Stimulated activated CD4-positive, alpha-beta T cell treated with anti-CD3 and anti-CD28 coated beads, Interleukin-2, amount 100 ng/mL, for 24 hours (primary cell): ENCODE measurements around the gene COMMD2.

Experiments
- DNase-seq, 2 donors: peaks; one replicate each; pipeline ENCODE4 v3.0.0-alpha.2; 2020

Gene COMMD2

DNA sequence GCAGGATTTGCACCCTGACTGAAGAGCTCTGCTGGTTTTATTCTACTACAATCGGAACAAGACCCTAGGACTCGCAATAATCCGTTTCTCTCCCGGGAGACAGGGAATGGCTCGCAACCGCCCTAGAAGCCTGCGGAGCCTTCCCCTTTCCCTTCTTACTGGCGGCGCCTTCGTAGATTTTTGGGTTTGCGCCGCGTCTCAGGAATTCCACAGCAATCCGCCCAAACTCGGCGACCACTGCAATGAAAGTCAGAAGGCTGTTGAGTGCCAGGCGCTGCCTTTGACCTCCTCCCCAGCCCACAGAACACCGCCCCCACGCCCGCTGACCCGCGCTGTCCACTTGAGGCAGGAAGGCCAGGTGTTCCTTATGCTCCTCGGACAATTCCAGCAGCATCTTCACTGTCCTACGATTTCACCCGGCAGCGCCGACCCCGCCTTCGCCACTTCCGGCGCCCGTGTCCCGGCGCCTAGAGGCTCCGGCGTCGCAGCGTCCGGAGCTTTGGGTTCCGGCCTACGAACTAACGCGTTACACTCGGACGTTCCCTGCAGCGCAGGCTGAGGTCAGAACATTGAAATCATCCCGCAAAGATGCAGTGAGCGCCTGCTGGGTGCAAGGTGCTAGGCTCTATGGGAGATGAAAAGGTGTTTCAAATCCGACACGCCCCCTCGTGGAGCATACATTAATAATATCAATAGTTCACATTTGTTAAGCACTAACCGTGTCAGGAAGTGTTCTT is at the start of gene COMMD2:
COMMD2 (minus strand) TSS at position 439 of the 737 bp plus-strand sequence; CDS start at position 394, 45 bp downstream.
- DNase-seq = peak; percentile 78

GRCh38 chr3:149801639-149802038 is 49.4 kb upstream of the COMMD2 start:
- DNase-seq = no peak

- no peak for DNase-seq
Measured at GRCh38 chr3:149801195-149801594, 48.9 kb upstream of the COMMD2 start.

- no peak for DNase-seq
Measured at GRCh38 chr3:149800693-149801092, 48.4 kb upstream of the COMMD2 start.

DNA sequence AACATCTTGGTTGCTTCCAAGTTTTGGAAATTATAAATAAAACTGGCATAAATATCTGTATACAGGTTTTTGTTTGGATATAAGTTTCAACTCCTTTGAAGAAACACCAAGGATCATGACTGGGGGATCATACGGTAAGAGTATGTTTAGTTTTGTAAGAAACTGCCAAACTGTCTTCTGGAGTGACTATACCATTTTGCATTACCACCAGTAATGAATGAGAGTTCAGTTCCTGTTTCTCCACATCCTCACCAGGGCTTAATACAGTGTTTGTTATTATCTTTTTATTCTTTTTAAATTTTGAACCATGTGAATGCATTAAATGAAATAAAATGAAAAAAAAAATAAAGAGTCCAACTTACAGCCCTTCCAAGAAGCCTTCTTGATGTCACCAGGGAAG is 43.7 kb upstream of the COMMD2 start:
- no peak for DNase-seq

DNA sequence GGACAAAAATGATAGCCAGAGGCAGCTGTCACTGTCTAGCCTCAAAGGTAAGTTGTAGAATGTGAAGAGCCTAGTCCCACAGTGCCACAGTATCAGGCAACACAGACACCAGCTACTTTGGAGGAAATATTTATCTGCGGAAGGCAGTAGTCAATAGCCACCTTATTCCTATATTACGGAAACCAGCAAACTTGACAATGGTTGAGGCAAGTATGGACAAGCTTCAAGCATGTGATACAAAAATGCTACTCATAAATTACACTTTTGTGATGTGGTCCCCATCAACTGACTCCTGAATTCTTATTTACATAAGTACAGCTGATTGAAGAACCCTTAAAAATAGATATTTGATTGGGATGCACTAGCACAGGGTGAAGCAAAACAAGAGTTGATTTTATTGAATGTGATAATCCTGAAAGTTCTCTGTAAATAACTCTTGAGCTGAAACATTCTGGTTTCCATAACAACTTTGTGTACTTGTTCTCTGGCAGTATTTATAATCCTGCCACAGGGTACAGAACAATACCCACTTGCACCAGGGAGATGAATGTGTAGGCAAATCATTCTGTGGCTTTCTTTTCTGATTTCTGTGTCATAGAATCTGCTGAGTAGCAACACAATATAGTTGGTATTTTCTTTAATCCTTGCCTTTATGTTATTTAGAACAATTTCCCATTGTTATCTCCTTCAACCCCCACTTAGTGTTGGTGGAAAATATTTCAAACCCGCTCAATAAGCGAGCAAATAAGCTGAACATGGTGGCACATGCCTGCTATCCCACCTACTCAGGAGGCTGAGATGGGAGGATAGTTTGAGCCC is 40.4 kb upstream of the COMMD2 start, which contains the start of gene ANKUB1:
ANKUB1 (minus strand) TSS at position 103 of the 819 bp plus-strand sequence. CDS start 188 bp downstream, outside the sequence.
- no peak for DNase-seq

DNA sequence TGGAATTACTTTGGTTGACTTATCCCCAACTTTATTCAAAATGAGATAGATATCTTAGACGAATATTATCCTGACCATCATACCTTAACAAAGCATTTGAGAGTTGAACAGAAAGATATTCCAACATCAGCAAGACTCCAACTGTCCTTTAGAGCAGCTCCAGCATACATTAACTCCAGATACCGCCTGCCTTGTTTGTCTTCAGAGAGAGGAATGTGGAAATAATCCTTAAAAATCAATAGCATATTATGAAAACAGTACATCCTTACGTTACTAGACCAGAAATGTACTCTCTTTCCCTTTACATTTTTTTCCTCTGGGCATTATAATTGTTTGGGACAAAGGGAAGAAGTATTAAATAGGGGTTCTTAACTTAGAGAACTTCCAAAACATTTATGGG is 38.4 kb upstream of the COMMD2 start:
- no peak for DNase-seq

DNA sequence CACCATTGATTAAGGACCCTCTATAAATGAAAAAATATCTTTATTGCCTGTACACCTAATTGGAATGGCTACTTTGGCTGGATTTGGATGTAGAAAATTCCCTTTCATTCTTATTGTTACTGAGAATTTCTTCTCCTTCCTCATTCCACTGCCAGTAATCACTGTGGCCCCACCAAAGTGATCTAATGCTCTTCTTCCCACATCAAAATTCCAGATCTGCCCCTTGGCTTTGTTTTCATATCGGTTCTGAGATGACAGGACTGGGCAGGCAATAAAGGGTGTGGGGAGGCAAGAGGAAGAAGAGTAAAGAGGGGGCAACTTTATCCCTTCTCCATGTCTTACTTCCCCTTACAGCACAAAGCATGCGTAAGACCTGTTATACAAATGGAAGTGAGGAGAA is 38.0 kb upstream of the COMMD2 start:
- no peak for DNase-seq

- no peak for DNase-seq
Measured at GRCh38 chr3:149784064-149784704, 31.9 kb upstream of the COMMD2 start.

DNA sequence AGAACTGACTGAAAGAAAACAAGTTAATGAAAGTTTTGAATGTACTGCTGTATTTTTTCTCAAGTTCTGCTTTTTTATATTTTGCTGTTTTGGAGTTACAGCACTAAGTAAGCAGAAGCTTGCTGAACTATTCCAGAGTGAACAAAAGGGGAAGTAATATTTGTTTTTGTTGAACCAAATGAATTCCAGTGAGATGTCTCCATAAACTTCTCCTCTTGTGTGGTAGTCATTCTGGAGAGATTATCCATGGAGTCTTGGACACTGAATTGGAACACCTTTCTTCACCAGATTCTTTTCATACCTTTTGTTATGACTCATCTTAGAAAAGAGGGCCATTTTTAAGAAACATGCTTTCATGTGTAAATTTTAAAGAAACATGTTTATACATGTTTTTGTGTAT is 31.3 kb upstream of the COMMD2 start:
- no peak for DNase-seq

GRCh38 chr3:149781741-149782140 is 29.5 kb upstream of the COMMD2 start:
- DNase-seq = no peak

DNA sequence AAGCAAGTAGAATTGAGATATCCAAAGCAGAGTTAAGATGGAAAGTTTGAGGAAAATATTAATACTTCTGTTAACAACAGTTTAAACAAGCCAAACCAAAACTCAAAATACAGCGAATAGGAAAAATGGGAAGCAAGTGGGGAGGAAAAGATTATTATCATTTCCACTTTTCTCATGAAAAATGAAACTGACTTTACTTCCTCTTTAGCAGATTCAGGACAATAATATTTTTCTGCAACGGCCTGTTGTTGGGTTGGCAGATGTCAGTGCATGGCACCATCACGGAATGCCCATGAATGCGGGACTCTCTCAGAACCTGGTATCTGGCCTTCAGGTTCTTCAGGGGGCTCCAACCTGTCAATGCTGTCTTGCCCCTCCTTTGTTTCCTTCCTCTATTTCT is 28.9 kb upstream of the COMMD2 start:
- DNase-seq = no peak

DNA sequence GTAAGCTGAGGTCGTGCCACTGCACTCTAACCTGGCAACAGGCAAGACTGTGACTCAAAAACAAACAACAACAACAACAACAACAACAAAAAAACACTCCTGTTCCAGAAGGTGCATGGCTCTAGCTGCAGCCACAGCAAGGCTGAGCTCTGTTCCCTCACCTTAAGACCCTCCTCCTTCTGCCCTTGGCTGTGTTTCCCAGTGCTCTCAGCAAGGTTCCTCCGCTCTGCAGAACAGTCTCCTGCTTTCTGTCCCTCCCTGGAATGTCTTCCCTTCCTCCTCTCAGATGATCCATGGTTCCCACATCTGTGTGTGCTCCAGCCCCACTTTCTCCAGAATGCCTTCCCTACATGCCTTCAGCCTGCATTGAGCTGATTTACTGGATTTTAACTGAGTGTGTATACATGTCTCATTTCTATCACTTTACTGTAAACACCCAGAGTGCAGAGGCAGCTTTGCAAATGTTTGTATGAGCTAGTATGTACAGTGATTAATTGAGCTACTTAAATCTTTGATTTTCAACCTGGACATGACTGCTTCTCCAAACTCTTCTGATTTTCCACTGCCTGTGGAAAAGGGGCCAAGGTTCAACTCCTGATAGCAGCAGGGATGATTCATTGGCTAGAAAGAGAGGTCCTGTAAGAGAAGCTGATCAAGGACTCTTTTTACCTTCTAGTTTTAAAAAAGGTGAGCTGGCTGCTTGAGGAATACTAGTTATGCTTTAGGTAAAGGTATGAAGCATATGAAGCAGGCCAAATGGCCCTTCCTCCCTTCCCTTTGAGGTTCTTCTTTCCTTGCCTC is 25.3 kb upstream of the COMMD2 start:
- DNase-seq = no peak

DNA sequence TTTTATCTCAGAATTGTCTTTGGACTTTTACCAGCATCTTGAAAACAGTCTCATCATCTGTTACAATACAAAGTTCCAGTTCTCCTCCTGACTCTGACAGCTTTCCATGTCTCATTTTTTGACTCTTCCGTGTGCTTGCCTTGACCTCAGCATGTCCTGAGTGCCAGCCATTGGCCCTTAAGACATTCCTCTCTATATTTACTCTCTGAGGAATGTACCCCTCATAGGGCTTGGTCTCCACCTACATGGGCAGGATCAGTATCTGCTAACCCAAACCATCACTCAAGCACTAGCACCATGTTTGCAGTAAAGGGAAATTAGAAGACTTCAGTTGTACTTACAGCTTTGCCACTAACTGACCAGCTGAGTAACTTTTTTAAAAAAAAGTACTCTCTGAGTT is 23.9 kb upstream of the COMMD2 start:
- no peak for DNase-seq

DNA sequence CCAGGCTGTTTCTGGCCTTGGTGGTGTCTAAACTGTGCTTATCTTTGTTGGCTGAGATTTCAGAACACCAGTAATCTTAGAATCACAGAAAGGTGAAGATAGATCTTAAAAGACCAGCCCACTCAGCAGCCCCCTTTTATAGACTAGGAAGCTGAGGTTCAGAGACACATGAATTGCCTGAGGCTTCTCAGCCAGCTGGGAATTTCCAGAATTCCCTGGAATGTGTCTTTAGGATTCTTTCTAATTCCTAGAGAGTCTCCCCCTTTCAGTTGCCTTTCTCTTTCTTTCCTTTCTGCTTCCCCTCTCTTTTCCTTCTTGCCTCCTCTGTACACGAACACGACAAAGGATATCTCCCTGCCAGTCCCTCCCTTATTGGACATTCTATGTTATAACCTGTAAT is 20.6 kb upstream of the COMMD2 start:
- no peak for DNase-seq

DNA sequence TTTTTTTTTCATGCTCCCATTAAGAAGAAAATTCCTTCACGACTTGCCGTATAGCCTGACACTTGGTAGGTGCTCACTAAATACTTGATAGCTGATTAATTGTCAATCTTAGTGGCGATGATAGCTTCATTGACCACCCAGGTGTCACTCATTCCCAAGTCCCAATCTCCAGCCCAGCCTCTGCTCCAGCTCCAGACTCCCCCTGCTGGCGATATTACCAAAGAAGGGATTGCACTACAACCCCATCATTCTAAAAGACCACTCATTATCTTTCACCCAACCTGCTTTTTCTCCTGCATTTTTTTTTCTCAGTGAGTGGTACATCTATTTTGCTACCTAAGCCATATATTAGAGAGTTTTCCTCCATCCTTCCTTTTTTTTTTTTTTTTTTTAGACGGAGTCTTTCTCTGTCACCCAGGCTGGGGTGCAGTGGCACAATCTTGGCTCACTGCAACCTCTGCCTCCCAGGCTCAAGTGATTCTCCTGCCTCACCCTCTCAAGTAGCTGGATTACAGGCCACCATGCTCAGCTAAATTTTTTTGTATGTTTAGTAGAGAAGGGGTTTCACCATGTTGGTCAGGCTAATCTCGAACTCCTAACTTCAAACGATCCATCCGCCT is 19.5 kb upstream of the COMMD2 start:
- DNase-seq = peak; percentile 44 to 52

- no peak for DNase-seq
Measured at GRCh38 chr3:149770246-149770645, 18.0 kb upstream of the COMMD2 start.

GRCh38 chr3:149768704-149769103 is 16.4 kb upstream of the COMMD2 start:
- no peak for DNase-seq

- DNase-seq = no peak
Measured at GRCh38 chr3:149767720-149768119, 15.4 kb upstream of the COMMD2 start.

DNA sequence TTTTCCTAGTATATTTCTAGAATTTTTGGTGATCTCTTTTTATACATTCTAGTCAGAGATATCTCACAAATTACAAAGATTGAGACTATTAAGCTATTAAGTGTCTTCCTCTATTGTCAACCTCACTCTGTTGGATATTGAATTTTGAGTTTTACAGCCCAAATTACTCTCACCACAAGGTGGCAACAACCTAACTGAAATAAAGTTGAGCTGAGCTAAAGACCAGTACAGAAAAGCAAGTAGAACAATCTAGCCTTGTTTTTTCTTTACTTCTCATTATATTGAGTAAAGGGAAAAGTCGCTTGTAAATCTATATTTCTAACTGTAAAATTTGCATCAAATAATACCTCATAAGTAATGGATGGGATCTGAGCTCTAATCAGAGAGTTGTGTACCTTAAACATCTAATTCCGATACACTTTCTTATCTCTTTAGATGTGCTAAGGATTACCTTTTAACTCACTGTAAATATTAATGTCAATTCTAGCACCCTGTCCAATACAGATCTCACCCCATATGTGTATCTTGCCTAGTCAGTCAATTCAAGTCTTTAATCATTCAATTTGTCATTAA is 13.6 kb upstream of the COMMD2 start:
- DNase-seq = no peak

DNA sequence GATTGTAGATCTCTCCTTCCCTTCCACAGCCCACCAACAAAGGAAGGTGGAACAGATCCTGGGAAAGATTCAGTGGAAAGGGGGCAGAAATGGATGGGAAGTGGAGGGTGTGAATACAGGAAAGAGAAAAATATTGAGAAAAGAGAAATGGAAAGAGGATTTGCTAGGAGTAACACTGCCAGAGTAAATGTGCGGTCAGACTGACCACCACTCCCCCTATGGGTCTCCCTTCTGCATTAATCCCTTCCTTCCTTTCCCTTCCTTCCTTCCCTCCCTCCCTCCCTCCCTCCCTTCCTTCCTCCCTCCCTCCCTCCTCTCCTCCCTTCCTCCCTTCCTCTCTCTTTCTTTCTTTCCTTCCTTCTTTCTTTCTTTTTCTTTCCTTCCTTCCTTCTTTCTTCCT is 12.0 kb upstream of the COMMD2 start:
- DNase-seq = no peak
